ENCODE data around the gene STK31.
A peak's percentile ranks its signal among the peaks of the same experiment; 100 is the strongest.
"Not testable (repeated sequence)": the region's sequence is repeated elsewhere in the genome, so short reads cannot be mapped to it uniquely, and the experiment has no call there.

The STK31 gene

GRCh38 chr7:23684041-23684440 lies 26.0 kb upstream of the STK31 start:
- not testable (repeated sequence) for H4K8ac ChIP-seq (ENCODE audit: low read depth, low read length); H2AFZ ChIP-seq (ENCODE audit: insufficient read depth, low read length, poor library complexity); H2AK5ac ChIP-seq (ENCODE audit: low read length); H2BK120ac ChIP-seq (ENCODE audit: insufficient read depth, low read length, poor library complexity); H3K36me3 ChIP-seq (ENCODE audit: control insufficient read depth in 1 of 2, insufficient read depth in 2 of 2, low read length in 2 of 2); H3K4me1 ChIP-seq (ENCODE audit: control insufficient read depth in 1 of 2, insufficient read depth in 2 of 2, low read length in 2 of 2); H2BK5ac ChIP-seq (ENCODE audit: low read depth, low read length, poor library complexity); H3K27ac ChIP-seq (ENCODE audit: low read depth, low read length); H3K23ac ChIP-seq (ENCODE audit: low read length); H3K79me2 ChIP-seq (ENCODE audit: control insufficient read depth, insufficient read depth, low read length, poor library complexity); H3K9ac ChIP-seq (ENCODE audit: low read length); H3K14ac ChIP-seq (ENCODE audit: low read length); H3K79me1 ChIP-seq (ENCODE audit: low read length); DNase-seq; H2BK12ac ChIP-seq (ENCODE audit: low read length); H3K18ac ChIP-seq (ENCODE audit: low read length); H3K4me3 ChIP-seq (ENCODE audit: low read depth, low read length); H3K4me2 ChIP-seq (ENCODE audit: low read length); H3K4ac ChIP-seq (ENCODE audit: low read depth, low read length); H3K9me3 ChIP-seq (ENCODE audit: insufficient read depth, low read depth, low read length); H4K12ac ChIP-seq (ENCODE audit: low read depth, low read length); H4K91ac ChIP-seq (ENCODE audit: low read depth, low read length); H3K27me3 ChIP-seq (ENCODE audit: insufficient read depth, low read length)
- WGBS (ENCODE audit: extremely low coverage, insufficient coverage, insufficient read length) = no CpG with 5 or more reads among the region's 6 CpGs

DNA sequence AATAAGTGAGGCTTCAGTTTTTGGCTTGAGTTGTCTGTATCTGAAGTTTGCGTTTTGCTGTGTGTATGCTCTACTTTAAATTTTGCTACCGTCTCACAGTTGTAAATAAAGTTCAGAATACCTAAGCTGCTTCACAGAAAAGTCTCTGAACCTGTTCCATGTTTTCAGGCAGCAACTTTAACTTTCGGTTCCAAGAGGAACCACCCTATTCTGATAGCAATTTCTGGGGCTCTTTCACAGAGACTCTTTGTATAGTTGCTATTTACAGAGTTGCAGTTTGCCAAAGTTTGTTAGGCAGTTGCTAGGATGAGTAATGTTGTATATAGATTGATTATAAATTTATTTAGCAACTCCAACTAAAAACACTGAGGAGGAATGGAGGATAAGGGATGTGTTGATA lies 24.3 kb upstream of the STK31 start:
- H2BK5ac ChIP-seq (ENCODE audit: low read depth, low read length, poor library complexity) = no peak overlapping the region
- peaks cover 3 to 4% of the 10 kb centered on the region in 2 experiments for H3K4me1 ChIP-seq (ENCODE audit: control insufficient read depth in 1 of 2, insufficient read depth in 2 of 2, low read length in 2 of 2)
- no peaks in the 10 kb centered on the region for H3K9me3 ChIP-seq (ENCODE audit: insufficient read depth, low read depth, low read length)
- WGBS (ENCODE audit: extremely low coverage, insufficient coverage, insufficient read length) = no CpG with 5 or more reads among the region's 3 CpGs
- H3K23ac ChIP-seq (ENCODE audit: low read length) = no peak overlapping the region
- no peaks in the 10 kb centered on the region for H3K27me3 ChIP-seq (ENCODE audit: insufficient read depth, low read length)
- no peak overlapping the region for H3K18ac ChIP-seq (ENCODE audit: low read length)
- H3K36me3 ChIP-seq (ENCODE audit: control insufficient read depth in 1 of 2, insufficient read depth in 2 of 2, low read length in 2 of 2) = peaks cover 0 to 3% of the 10 kb centered on the region in 2 experiments
- H3K9ac ChIP-seq (ENCODE audit: low read length) = no peak overlapping the region
- no peak overlapping the region for H4K91ac ChIP-seq (ENCODE audit: low read depth, low read length)
- no peak overlapping the region for H3K14ac ChIP-seq (ENCODE audit: low read length)
- no peak overlapping the region for H4K12ac ChIP-seq (ENCODE audit: low read depth, low read length)
- no peak overlapping the region for H4K8ac ChIP-seq (ENCODE audit: low read depth, low read length)
- no peak overlapping the region for H3K4me2 ChIP-seq (ENCODE audit: low read length)
- no peak overlapping the region for H3K4me3 ChIP-seq (ENCODE audit: low read depth, low read length)
- H2BK120ac ChIP-seq (ENCODE audit: insufficient read depth, low read length, poor library complexity) = no peak overlapping the region
- H2BK12ac ChIP-seq (ENCODE audit: low read length) = no peak overlapping the region
- no peak overlapping the region for H2AK5ac ChIP-seq (ENCODE audit: low read length)
- H3K4ac ChIP-seq (ENCODE audit: low read depth, low read length) = no peak overlapping the region
- H2AFZ ChIP-seq (ENCODE audit: insufficient read depth, low read length, poor library complexity) = no peak overlapping the region
- H3K27ac ChIP-seq (ENCODE audit: low read depth, low read length) = no peak overlapping the region
- H3K79me1 ChIP-seq (ENCODE audit: low read length) = no peaks in the 10 kb centered on the region
- peaks cover 4% of the 10 kb centered on the region for H3K79me2 ChIP-seq (ENCODE audit: control insufficient read depth, insufficient read depth, low read length, poor library complexity)
- no peak for DNase-seq

GRCh38 chr7:23687011-23687410 lies 23.0 kb upstream of the STK31 start:
- Histone ChIP-seq H4K12ac (ENCODE audit: low read depth, low read length) (no peak overlapping the region), H3K14ac (ENCODE audit: low read length) (no peak overlapping the region), H3K4me2 (ENCODE audit: low read length) (no peak overlapping the region), H3K9ac (ENCODE audit: low read length) (no peak overlapping the region), H4K91ac (ENCODE audit: low read depth, low read length) (no peak overlapping the region), H3K36me3 (ENCODE audit: control insufficient read depth in 1 of 2, insufficient read depth in 2 of 2, low read length in 2 of 2) (peaks cover 0 to 2% of the 10 kb centered on the region in 2 experiments), H3K79me2 (ENCODE audit: control insufficient read depth, insufficient read depth, low read length, poor library complexity) (no peaks in the 10 kb centered on the region), H3K9me3 (ENCODE audit: insufficient read depth, low read depth, low read length) (no peaks in the 10 kb centered on the region), H3K79me1 (ENCODE audit: low read length) (no peaks in the 10 kb centered on the region), H3K23ac (ENCODE audit: low read length) (no peak overlapping the region), H3K4me3 (ENCODE audit: low read depth, low read length) (no peak overlapping the region), H3K4ac (ENCODE audit: low read depth, low read length) (no peak overlapping the region), H4K8ac (ENCODE audit: low read depth, low read length) (no peak overlapping the region), H3K27me3 (ENCODE audit: insufficient read depth, low read length) (no peaks in the 10 kb centered on the region), H2AK5ac (ENCODE audit: low read length) (no peak overlapping the region), H3K27ac (ENCODE audit: low read depth, low read length) (no peak overlapping the region), H3K18ac (ENCODE audit: low read length) (no peak overlapping the region), H2BK120ac (ENCODE audit: insufficient read depth, low read length, poor library complexity) (no peak overlapping the region), H3K4me1 (ENCODE audit: control insufficient read depth in 1 of 2, insufficient read depth in 2 of 2, low read length in 2 of 2) (peaks cover 0 to 6% of the 10 kb centered on the region in 2 experiments), H2BK5ac (ENCODE audit: low read depth, low read length, poor library complexity) (no peak overlapping the region), H2AFZ (ENCODE audit: insufficient read depth, low read length, poor library complexity) (no peak overlapping the region), H2BK12ac (ENCODE audit: low read length) (no peak overlapping the region)
- no CpG with 5 or more reads among the region's 2 CpGs for WGBS (ENCODE audit: extremely low coverage, insufficient coverage, insufficient read length)
- DNase-seq = peak; percentile 33 to 74

DNA sequence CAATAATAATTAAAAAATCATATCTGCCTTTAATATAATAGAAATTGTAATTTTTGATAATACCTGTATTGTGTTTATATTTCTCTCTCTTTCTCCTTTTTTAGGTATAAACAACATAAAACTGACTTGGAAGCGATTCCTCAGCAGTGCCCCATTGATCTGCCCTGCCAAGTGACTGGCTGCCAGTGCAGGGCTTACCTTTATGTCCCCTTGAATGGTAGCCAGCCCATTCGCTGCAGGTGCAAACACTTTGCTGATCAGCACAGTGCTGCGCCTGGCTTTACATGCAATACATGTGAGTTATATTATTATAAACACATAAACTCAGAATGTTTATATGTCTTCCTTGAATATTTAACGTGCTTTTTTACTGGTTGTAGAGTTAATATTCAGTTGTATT lies 20.9 kb upstream of the STK31 start:
- Histone ChIP-seq H3K27me3 (ENCODE audit: insufficient read depth, low read length) (no peaks in the 10 kb centered on the region), H2BK5ac (ENCODE audit: low read depth, low read length, poor library complexity) (no peak overlapping the region), H3K27ac (ENCODE audit: low read depth, low read length) (no peak overlapping the region), H3K14ac (ENCODE audit: low read length) (no peak overlapping the region), H3K9ac (ENCODE audit: low read length) (no peak overlapping the region), H2AFZ (ENCODE audit: insufficient read depth, low read length, poor library complexity) (no peak overlapping the region), H3K23ac (ENCODE audit: low read length) (no peak overlapping the region), H3K4ac (ENCODE audit: low read depth, low read length) (no peak overlapping the region), H3K18ac (ENCODE audit: low read length) (no peak overlapping the region), H3K79me1 (ENCODE audit: low read length) (no peaks in the 10 kb centered on the region), H3K4me1 (ENCODE audit: control insufficient read depth in 1 of 2, insufficient read depth in 2 of 2, low read length in 2 of 2) (peaks cover 0 to 6% of the 10 kb centered on the region in 2 experiments), H4K8ac (ENCODE audit: low read depth, low read length) (no peak overlapping the region), H2BK12ac (ENCODE audit: low read length) (no peak overlapping the region), H3K4me3 (ENCODE audit: low read depth, low read length) (no peak overlapping the region), H2AK5ac (ENCODE audit: low read length) (no peak overlapping the region), H2BK120ac (ENCODE audit: insufficient read depth, low read length, poor library complexity) (no peak overlapping the region), H4K12ac (ENCODE audit: low read depth, low read length) (no peak overlapping the region), H3K36me3 (ENCODE audit: control insufficient read depth in 1 of 2, insufficient read depth in 2 of 2, low read length in 2 of 2) (peaks cover 0 to 1% of the 10 kb centered on the region in 2 experiments), H3K9me3 (ENCODE audit: insufficient read depth, low read depth, low read length) (no peaks in the 10 kb centered on the region), H4K91ac (ENCODE audit: low read depth, low read length) (no peak overlapping the region), H3K79me2 (ENCODE audit: control insufficient read depth, insufficient read depth, low read length, poor library complexity) (no peaks in the 10 kb centered on the region), H3K4me2 (ENCODE audit: low read length) (no peak overlapping the region)
- WGBS (ENCODE audit: extremely low coverage, insufficient coverage, insufficient read length) = no CpG with 5 or more reads among the region's 4 CpGs
- no peak for DNase-seq
